Body of pancreas (tissue), 4 donors: Measurements from ENCODE around the gene PHF21A.

Experiments used
- CTCF ChIP-seq, 7 experiments: fragments of 450-650 bp in 4 of 7; fragments of 200-600 bp in 3 of 7; sonication (generic) in 3 of 7; IDR thresholded peaks; one replicate each; pipeline ENCODE4 v1.5.1; 2016 to 2019; ENCODE audit warnings: antibody characterized with exemption in 7 of 7
- POLR2A ChIP-seq, 3 donors: fragments of 450-650 bp; IDR thresholded peaks; one replicate each; pipeline ENCODE4 v1.6.1; 2016; ENCODE audit warnings: antibody characterized with exemption in 3 of 3, mild to moderate bottlenecking in 2 of 3

GRCh38 chr11:45892856-45893255 lies 228.4 kb downstream of the PHF21A start:
- no peak for TF ChIP-seq POLR2A (IDR thresholded peaks at IDR 0.05)
- TF ChIP-seq CTCF (IDR thresholded peaks at IDR 0.05): no peak
